K562 (cell line): Measurements from ENCODE around the gene ARHGAP42. TPM values are rescaled to one million over a fixed set of nuclear protein-coding genes. Genes with fewer than 3 reads are reported as not detected.

Source experiments
- ATAC-seq: fragments of 200-7000 bp; cut with Tn5 transposase; 3 replicates; pipeline ENCODE4 v1.9.1; 2020; ENCODE audit warnings: moderate library complexity
- BruUV-seq: library from RNA; stranded (reverse); fragments of 400-500 nt; replicated peaks from 2 replicates; lab custom pipeline; 2021; lab: Mats Ljungman, UMichigan
- CTCF ChIA-PET: fragments of 300-600 bp; formaldehyde crosslinking; extraction: SDS; loops from one replicate; lab custom pipeline; 2021; ENCODE audit warnings: low intra/inter-chr PET ratio; lab: Yijun Ruan, JAX
- POLR2A ChIA-PET: fragments of 300-600, 350-650 bp; sonication (Branson Sonifier 250); formaldehyde crosslinking; extraction: SDS; loops from one replicate; lab custom pipeline; 2021; ENCODE audit warnings: antibody characterized with exemption, inconsistent platforms; lab: Yijun Ruan, JAX
- DNase-seq, 4 experiments: peaks; one replicate each; pipeline versions ENCODE4 v3.0.0 to v3.0.0-alpha.2; 2011 to 2018; ENCODE audit warnings: low spot score in 3 of 4, mixed read lengths in 3 of 4; ENCODE audit errors: extremely low read depth in 1 of 4
- FAIRE-seq: peaks from 2 replicates; lab custom pipeline; 2011; peaks lifted over from hg19 to GRCh38; lab: Jason Lieb, UNC
- H2AFZ ChIP-seq: 2 replicates; pipeline ENCODE4 v1.6.0; 2011; ENCODE audit warnings: low read depth, low read length, control low read depth, inconsistent platforms
- H3K27ac ChIP-seq: fragments of 200-600 bp; 3 replicates; pipeline ENCODE4 v1.8.0; 2011; ENCODE audit warnings: low read depth, mild to moderate bottlenecking, control low read depth, inconsistent platforms, low read length, moderate library complexity, mixed read lengths; ENCODE audit errors: extremely low read depth
- H3K27me3 ChIP-seq, 2 experiments: fragments of 300-600 bp in 1 of 2; 2 replicates in 1 of 2; 3 replicates in 1 of 2; pipeline versions ENCODE4 v1.6.0 to v1.8.0; 2011; ENCODE audit warnings: inconsistent platforms in 2 of 2, low read length in 2 of 2, mild to moderate bottlenecking in 1 of 2, mixed read lengths in 1 of 2, moderate library complexity in 1 of 2; ENCODE audit not compliant: control insufficient read depth in 2 of 2, insufficient read depth in 2 of 2
- H3K36me3 ChIP-seq: fragments of 300-600 bp; 3 replicates; pipeline ENCODE4 v1.8.0; 2011; ENCODE audit warnings: mild to moderate bottlenecking, low read length, inconsistent platforms; ENCODE audit not compliant: control insufficient read depth, insufficient read depth
- H3K4me1 ChIP-seq, 2 experiments: fragments of 200-600 bp in 1 of 2; replicated peaks in 1 of 2; 2 replicates in 1 of 2; 3 replicates in 1 of 2; pipeline versions ENCODE4 v1.5.1 to v1.8.0; 2011; ENCODE audit warnings: inconsistent platforms in 2 of 2, low read length in 2 of 2, mild to moderate bottlenecking in 1 of 2, mixed read lengths in 1 of 2, moderate library complexity in 1 of 2; ENCODE audit not compliant: control insufficient read depth in 2 of 2, insufficient read depth in 2 of 2
- H3K4me2 ChIP-seq: 2 replicates; pipeline ENCODE4 v1.6.1; 2011; ENCODE audit warnings: low read length, control low read depth, inconsistent platforms, mixed read lengths; ENCODE audit not compliant: insufficient read depth
- H3K4me3 ChIP-seq: fragments of 200-600 bp; sonication (generic), shearing (Covaris generic); 2 replicates; pipeline ENCODE4 v1.5.1; 2016; ENCODE audit warnings: control low read depth, inconsistent platforms
- H3K79me2 ChIP-seq: fragments of 200-600 bp; 3 replicates; pipeline ENCODE4 v1.8.0; 2011; ENCODE audit warnings: low read length, inconsistent platforms; ENCODE audit not compliant: control insufficient read depth, insufficient read depth
- H3K9ac ChIP-seq, 2 experiments: 2 replicates each; pipeline versions ENCODE4 v1.6.0 to v1.6.1; 2011; ENCODE audit warnings: low read depth in 2 of 2, low read length in 2 of 2, control low read depth in 1 of 2, inconsistent platforms in 1 of 2, mild to moderate bottlenecking in 1 of 2, mixed read lengths in 1 of 2; ENCODE audit not compliant: insufficient read depth in 1 of 2
- H3K9me1 ChIP-seq: one replicate; pipeline ENCODE4 v1.6.0; 2011; ENCODE audit warnings: inconsistent platforms, mild to moderate bottlenecking, low read length, moderate library complexity; ENCODE audit not compliant: control insufficient read depth, insufficient read depth
- H3K9me3 ChIP-seq: replicated peaks from 2 replicates; pipeline ENCODE4 v1.5.1; 2011; ENCODE audit warnings: low read depth, low read length, inconsistent platforms; ENCODE audit not compliant: control insufficient read depth, insufficient read depth
- H4K20me1 ChIP-seq: replicated peaks from 2 replicates; pipeline ENCODE4 v1.6.1; 2011; ENCODE audit warnings: low read length, inconsistent platforms, mixed read lengths; ENCODE audit not compliant: control insufficient read depth, insufficient read depth
- BMI1 ChIP-seq: fragments of 150-350 bp; IDR thresholded peaks from 2 replicates; pipeline ENCODE4 v1.6.1; 2014; ENCODE audit warnings: low read length
- BRF2 ChIP-seq: IDR thresholded peaks from 3 replicates; pipeline ENCODE4 v1.6.1; 2011; ENCODE audit warnings: borderline replicate concordance, mild to moderate bottlenecking; ENCODE audit not compliant: insufficient read length, insufficient read depth
- CC2D1A ChIP-seq: fragments of 450-650 bp; IDR thresholded peaks from 2 replicates; pipeline ENCODE4 v1.6.1; 2017; ENCODE audit warnings: mild to moderate bottlenecking
- DACH1 ChIP-seq: fragments of 450-650 bp; IDR thresholded peaks from 2 replicates; pipeline ENCODE4 v1.6.1; 2018; ENCODE audit not compliant: partially characterized antibody
- ELK1 ChIP-seq: sonication (generic); formaldehyde crosslinking; IDR thresholded peaks from 2 replicates; pipeline ENCODE4 v1.8.1; 2022; ENCODE audit warnings: missing genetic modification reagents
- ETV6 ChIP-seq, 3 experiments: fragments of 150-350 bp in 1 of 3; sonication (generic) in 1 of 3; formaldehyde crosslinking in 1 of 3; IDR thresholded peaks; 2 replicates each; pipeline versions ENCODE4 v1.6.1 to v1.8.0; 2014 to 2022; ENCODE audit warnings: borderline replicate concordance in 2 of 3, low read depth in 2 of 3, antibody characterized with exemption in 1 of 3, low read length in 1 of 3, mild to moderate bottlenecking in 1 of 3, missing genetic modification reagents in 1 of 3
- FOXM1 ChIP-seq, 2 experiments: fragments of 450-650 bp in 1 of 2; sonication (generic) in 1 of 2; formaldehyde crosslinking in 1 of 2; IDR thresholded peaks; 2 replicates each; pipeline versions ENCODE4 v1.6.1 to v1.9.0; 2017 to 2022; ENCODE audit warnings: low read depth in 2 of 2, mild to moderate bottlenecking in 2 of 2, missing genetic modification reagents in 1 of 2, moderate library complexity in 1 of 2
- FUS ChIP-seq: fragments of 200-400 bp; formaldehyde crosslinking; optimal IDR thresholded peaks from 2 replicates; pipeline ENCODE3; 2017; ENCODE audit warnings: low read depth, low read length
- HOXB6 ChIP-seq: fragments of 250-450 bp; sonication (Bioruptor Pico); IDR thresholded peaks from 2 replicates; pipeline ENCODE4 v1.5.1; 2022; ENCODE audit warnings: mild to moderate bottlenecking, borderline replicate concordance
- KLF10 ChIP-seq: fragments of 250-450 bp; sonication (Bioruptor Pico); IDR thresholded peaks from 2 replicates; pipeline ENCODE4 v1.6.1; 2021; ENCODE audit warnings: matching md5 sums
- MXI1 ChIP-seq: IDR thresholded peaks from 2 replicates; pipeline ENCODE4 v1.6.1; 2011; ENCODE audit warnings: low read depth, mild to moderate bottlenecking, improper control_type of control experiment, low read length
- NFIC ChIP-seq: fragments of 450-650 bp; IDR thresholded peaks from 2 replicates; pipeline ENCODE4 v1.6.1; 2017; ENCODE audit warnings: mild to moderate bottlenecking, inconsistent platforms
- THRAP3 ChIP-seq: fragments of 450-650 bp; IDR thresholded peaks from 2 replicates; pipeline ENCODE4 v1.6.1; 2016; ENCODE audit warnings: mild to moderate bottlenecking, inconsistent platforms, borderline replicate concordance
- ZNF253 ChIP-seq: fragments of 250-450 bp; sonication (Bioruptor Pico); conservative IDR thresholded peaks from 2 replicates; pipeline ENCODE4 v1.6.1; 2021; ENCODE audit warnings: mild to moderate bottlenecking
- ZNF639 ChIP-seq, 2 experiments: fragments of 200-800 bp in 1 of 2; sonication (Bioruptor generic) in 1 of 2; sonication (generic) in 1 of 2; formaldehyde crosslinking in 1 of 2; IDR thresholded peaks in 1 of 2; conservative IDR thresholded peaks in 1 of 2; 2 replicates each; pipeline versions ENCODE4 v1.5.0 to v1.6.1; 2016 to 2020; ENCODE audit warnings: missing compliant biosample characterization in 1 of 2, missing genetic modification characterization in 1 of 2, missing genetic modification reagents in 1 of 2
- WGBS: fragments of 100-300 bp; shearing (Covaris generic); methylation state at CpG from one replicate; pipeline ENCODE4 v1.1.6; 2016; ENCODE audit warnings: low coverage, mixed read lengths; ENCODE audit not compliant: insufficient coverage; ENCODE audit errors: missing lambda C conversion rate; 5-methylcytosine and 5-hydroxymethylcytosine counted together
- in situ Hi-C: fragments of 300-500 bp; cut with MboI; formaldehyde crosslinking; loops from 4 replicates; pipeline ENCODE4 v1.15.0; 2018; ENCODE audit warnings: inconsistent platforms, mixed read lengths
- intact Hi-C: fragments of 100-400 bp; cut with micrococcal nuclease; formaldehyde crosslinking; loops from 2 replicates; pipeline ENCODE4 v1.14.2; 2022
- polyA plus RNA-seq, 8 experiments: library from polyadenylated mRNA; depleted of rRNA in 4 of 8; stranded (reverse) in 5 of 8; unstranded in 3 of 8; fragments of >200 nt; fragmentation: Nextera tagmentation in 2 of 8; fragmentation: Illumina TruSeq in 1 of 8; extraction: Ambion mirVana in 2 of 8; extraction: Trizol in 1 of 8; gene quantifications; 2 replicates each; pipeline versions ENCODE4 v1.2.1 to v1.2.3, GENCODE V29; 2011 to 2014; ENCODE audit warnings: inconsistent platforms in 1 of 8, missing spikeins in 1 of 8
- total RNA-seq, 7 experiments: library from RNA; depleted of rRNA in 6 of 7; stranded (reverse); fragments of >200 nt in 6 of 7; fragmentation: Illumina TruSeq in 2 of 7; extraction: Trizol in 2 of 7; gene quantifications; 2 replicates each; pipeline versions ENCODE4 v1.2.1 to v1.2.3, GENCODE V29; 2011 to 2021; ENCODE audit warnings: low replicate concordance in 1 of 7
- TF ChIP-seq, protein P1 (sequence below): fragments of 450-650 bp; IDR thresholded peaks from 2 replicates; pipeline ENCODE4 v1.6.1; 2016; ENCODE audit warnings: mild to moderate bottlenecking

ARHGAP42 gene
- total and polyA plus RNA-seq, 9 of the 15 experiments (the other 6 are each of a cell fraction or from before 2014, with no cell fraction given) = 0.95 to 6.1 (median 2.4) TPM

DNA sequence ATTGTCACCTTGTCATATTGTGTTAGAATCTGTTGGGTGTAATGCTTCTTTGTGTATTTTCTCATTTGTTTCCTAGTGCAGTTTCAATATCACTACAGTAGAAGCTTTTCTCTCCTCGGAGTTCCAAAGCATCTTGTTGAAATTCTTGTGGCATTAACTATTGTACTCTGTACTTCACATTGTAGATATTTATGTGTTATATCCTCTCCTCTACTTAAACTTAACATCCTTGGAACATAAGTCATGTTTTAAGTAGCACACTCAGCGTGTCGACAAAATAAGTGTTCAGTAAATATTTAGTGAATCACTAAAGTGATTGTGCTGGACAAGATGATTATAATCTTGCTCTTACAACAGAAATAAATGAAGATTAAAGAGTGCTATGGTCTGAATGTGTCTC is 201.7 kb downstream of the ARHGAP42 start:
- in situ Hi-C loops = no loop called here
- ChIA-PET CTCF (no interaction called here), POLR2A (no interaction called here)
- H3K79me2 ChIP-seq = no peaks in the 10 kb centered on the region
- no peaks in the 10 kb centered on the region for H3K4me1 ChIP-seq
- no peak overlapping the region for H3K4me3 ChIP-seq
- FAIRE-seq = no peak
- no peaks in the 10 kb centered on the region for H4K20me1 ChIP-seq
- H3K27ac ChIP-seq = no peak overlapping the region
- H3K9ac ChIP-seq = no peak overlapping the region
- no peak overlapping the region for H2AFZ ChIP-seq
- no TSS peak for BruUV-seq
- H3K9me3 ChIP-seq = no peaks in the 10 kb centered on the region
- H3K4me2 ChIP-seq = no peak overlapping the region
- no peaks in the 10 kb centered on the region for H3K36me3 ChIP-seq
- ATAC-seq = no peak
- no peak for DNase-seq
- H3K9me1 ChIP-seq = no peaks in the 10 kb centered on the region
- intact Hi-C loops = no loop called here
- 14% methylated on average over 3 of the region's 3 CpGs for WGBS
- no peaks in the 10 kb centered on the region for H3K27me3 ChIP-seq
- TF ChIP-seq BMI1 (no peak), DACH1 (no peak), KLF10 (CRISPR knock-in tag) (no peak), CC2D1A (no peak), ZNF639 (CRISPR knock-in tag; conservative IDR thresholded peaks at IDR 0.05 in 1 of 2, IDR thresholded peaks at IDR 0.05 in 1 of 2) (no peak), NFIC (no peak), ELK1 (CRISPR knock-in tag) (no peak), ZNF253 (CRISPR knock-in tag) (no peak), HOXB6 (no peak), MXI1 (no peak), THRAP3 (no peak), BRF2 (no peak), FUS (no peak), ETV6 (IDR thresholded peaks at IDR 0.05; ENCODE audit: borderline replicate concordance in 1 of 2, low read depth in 2 of 2, low read length in 1 of 2) (no peak), ETV6 (CRISPR knock-in tag; IDR thresholded peaks at IDR 0.05; ENCODE audit: borderline replicate concordance) (no peak), FOXM1 (IDR thresholded peaks at IDR 0.05; ENCODE audit: low read depth) (no peak), FOXM1 (CRISPR knock-in tag; IDR thresholded peaks at IDR 0.05; ENCODE audit: low read depth) (no peak)
- TF ChIP-seq, protein P1, sequence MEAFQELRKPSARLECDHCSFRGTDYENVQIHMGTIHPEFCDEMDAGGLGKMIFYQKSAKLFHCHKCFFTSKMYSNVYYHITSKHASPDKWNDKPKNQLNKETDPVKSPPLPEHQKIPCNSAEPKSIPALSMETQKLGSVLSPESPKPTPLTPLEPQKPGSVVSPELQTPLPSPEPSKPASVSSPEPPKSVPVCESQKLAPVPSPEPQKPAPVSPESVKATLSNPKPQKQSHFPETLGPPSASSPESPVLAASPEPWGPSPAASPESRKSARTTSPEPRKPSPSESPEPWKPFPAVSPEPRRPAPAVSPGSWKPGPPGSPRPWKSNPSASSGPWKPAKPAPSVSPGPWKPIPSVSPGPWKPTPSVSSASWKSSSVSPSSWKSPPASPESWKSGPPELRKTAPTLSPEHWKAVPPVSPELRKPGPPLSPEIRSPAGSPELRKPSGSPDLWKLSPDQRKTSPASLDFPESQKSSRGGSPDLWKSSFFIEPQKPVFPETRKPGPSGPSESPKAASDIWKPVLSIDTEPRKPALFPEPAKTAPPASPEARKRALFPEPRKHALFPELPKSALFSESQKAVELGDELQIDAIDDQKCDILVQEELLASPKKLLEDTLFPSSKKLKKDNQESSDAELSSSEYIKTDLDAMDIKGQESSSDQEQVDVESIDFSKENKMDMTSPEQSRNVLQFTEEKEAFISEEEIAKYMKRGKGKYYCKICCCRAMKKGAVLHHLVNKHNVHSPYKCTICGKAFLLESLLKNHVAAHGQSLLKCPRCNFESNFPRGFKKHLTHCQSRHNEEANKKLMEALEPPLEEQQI = no peak
